Measurements from ENCODE around the gene PRICKLE3. TPM values are rescaled to one million over a fixed set of nuclear protein-coding genes. Genes with fewer than 3 reads are reported as not detected.

PRICKLE3 gene
- total and polyA plus RNA-seq, 8 donors = 4.2 to 7.0 (median 5.6) TPM

DNA sequence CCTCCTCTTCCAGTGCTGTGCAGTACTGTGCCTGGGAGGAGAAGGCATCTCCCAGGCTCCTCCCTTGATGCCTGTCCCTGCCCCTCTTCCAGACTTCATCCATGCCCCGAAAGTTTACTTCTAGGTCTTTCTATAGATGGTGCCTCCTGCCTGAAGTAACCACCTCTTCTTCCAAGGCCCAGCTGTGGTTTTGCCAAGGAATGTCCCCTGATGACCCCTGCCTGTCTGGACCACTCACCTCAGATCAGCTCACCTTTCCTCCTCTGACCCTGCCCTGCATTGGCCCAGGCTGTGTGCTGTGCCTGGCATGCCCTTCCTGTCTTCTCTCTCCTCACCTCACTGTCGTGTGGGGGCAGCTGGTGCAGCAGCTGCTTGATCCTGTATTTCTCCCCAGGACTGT is 6.8 kb downstream of the PRICKLE3 start:
- ATAC-seq (peak in 1 of 4 donors; percentile 25), FAIRE-seq (no peak), DNase-seq (peak in 1 of 6 donors; percentile 20)
- Histone ChIP-seq H3K9me3 (no peaks in the 10 kb centered on the region), H3K27ac (no peak overlapping the region), H3K27me3 (no peaks in the 10 kb centered on the region), H3K36me3 (no peaks in the 10 kb centered on the region), H3K4me3 (no peak overlapping the region), H3K4me1 (no peaks in the 10 kb centered on the region)
- TF ChIP-seq CTCF (IDR thresholded peaks at IDR 0.05) = no peak
- intact Hi-C loops (cut with DNase I) = no loop called here
- 59 to 63% methylated on average over 2 of the region's 2 CpGs for WGBS, 2 donors

- 88 to 96% methylated on average over 3 of the region's 3 CpGs for WGBS, 2 donors
- Histone ChIP-seq H3K4me3 (no peak overlapping the region), H3K27ac (no peak overlapping the region), H3K36me3 (no peaks in the 10 kb centered on the region), H3K27me3 (no peaks in the 10 kb centered on the region), H3K9me3 (no peaks in the 10 kb centered on the region), H3K4me1 (no peaks in the 10 kb centered on the region)
- ATAC-seq (no peak), FAIRE-seq (no peak), DNase-seq (no peak)
- TF ChIP-seq CTCF (IDR thresholded peaks at IDR 0.05) = no peak
- intact Hi-C loops (cut with DNase I) = no loop called here
Observed at GRCh38 chrX:49178537-49178936, 7.6 kb downstream of the PRICKLE3 start.

DNA sequence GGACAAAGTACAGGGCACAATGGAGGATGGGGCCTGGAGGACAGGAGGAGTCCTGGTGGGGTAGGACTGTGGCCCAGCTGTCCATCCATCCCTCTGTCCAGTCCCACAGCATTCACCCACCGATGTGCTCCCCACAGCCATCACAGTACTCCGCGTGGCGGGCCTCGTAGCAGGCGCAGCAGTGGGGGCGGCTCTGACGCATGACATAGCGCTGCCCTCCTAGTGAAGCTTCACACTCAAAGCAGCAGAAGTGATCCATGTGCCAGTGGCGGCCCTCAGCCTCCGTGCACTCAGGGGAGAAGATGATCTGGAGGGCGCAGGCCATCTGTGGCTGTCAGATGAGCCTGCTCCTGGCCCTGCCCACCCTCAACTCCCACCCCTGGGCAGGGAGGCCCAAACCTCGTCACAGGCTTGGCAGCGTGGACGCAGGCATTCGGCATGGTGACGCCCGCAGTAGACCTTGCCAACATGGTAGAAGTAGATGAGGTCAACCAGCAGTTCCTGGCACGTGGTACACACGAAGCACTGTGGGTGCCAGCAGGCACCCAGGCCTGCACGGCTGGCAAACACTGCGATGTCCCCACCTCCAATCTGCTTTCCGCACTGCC is 8.2 kb downstream of the PRICKLE3 start:
- no peak for TF ChIP-seq CTCF (IDR thresholded peaks at IDR 0.05)
- FAIRE-seq = no peak
- 87 to 93% methylated on average over 23 of the region's 23 CpGs for WGBS, 2 donors
- H3K27ac ChIP-seq = no peak overlapping the region
- H3K4me1 ChIP-seq = peaks cover 0 to under 1% (median 0%) of the 10 kb centered on the region in 3 donors
- H3K9me3 ChIP-seq = no peaks in the 10 kb centered on the region
- H3K27me3 ChIP-seq = no peaks in the 10 kb centered on the region
- intact Hi-C loops (cut with DNase I) = no loop called here
- no peak overlapping the region for H3K4me3 ChIP-seq
- no peak for ATAC-seq
- no peaks in the 10 kb centered on the region for H3K36me3 ChIP-seq
- peak in 1 of 6 donors; percentile 14 for DNase-seq

- no peak for TF ChIP-seq CTCF (IDR thresholded peaks at IDR 0.05)
- no peak for FAIRE-seq
- 70 to 84% methylated on average over 4 of the region's 4 CpGs for WGBS, 2 donors
- intact Hi-C loops (cut with DNase I) = no loop called here
- peak in 1 of 6 donors; percentile 12 for DNase-seq
- H3K36me3 ChIP-seq = no peaks in the 10 kb centered on the region
- H3K9me3 ChIP-seq = no peaks in the 10 kb centered on the region
- H3K27me3 ChIP-seq = no peaks in the 10 kb centered on the region
- peaks cover 0 to 2% (median 0%) of the 10 kb centered on the region in 3 donors for H3K4me1 ChIP-seq
- H3K27ac ChIP-seq = no peak overlapping the region
- H3K4me3 ChIP-seq = no peak overlapping the region
- peak; percentile 7 to 62 (median 39) for ATAC-seq
Observed at GRCh38 chrX:49177338-49177833, 8.8 kb downstream of the PRICKLE3 start.

All from pancreas (tissue), 10 donors.